GM23338 (cell line): ENCODE data around the gene TAF4. TPM values are rescaled to one million over a fixed set of nuclear protein-coding genes. Genes with fewer than 3 reads are reported as not detected.

Source experiments
- ATAC-seq: fragments of 200-7000 bp; cut with Tn5 transposase; 3 replicates; pipeline ENCODE4 v1.9.1; 2020
- DNase-seq: peaks from one replicate; pipeline ENCODE4 v3.0.0-alpha.2; 2015; ENCODE audit warnings: low spot score
- H2AFZ ChIP-seq: fragments of 200-600 bp; sonication (generic); 2 replicates; pipeline ENCODE4 v1.8.0; 2016; ENCODE audit warnings: antibody characterized with exemption, mild to moderate bottlenecking, moderate library complexity
- H3F3A ChIP-seq: fragments of 200-600 bp; sonication (generic); replicated peaks from 2 replicates; pipeline ENCODE4 v1.8.0; 2017; ENCODE audit warnings: antibody characterized with exemption, mixed run types, low read depth
- H3K27ac ChIP-seq: fragments of 200-600 bp; sonication (generic); 2 replicates; pipeline ENCODE4 v1.6.1; 2016; ENCODE audit warnings: low read depth
- H3K27me3 ChIP-seq: fragments of 200-600 bp; sonication (generic); 2 replicates; pipeline ENCODE4 v1.8.0; 2016; ENCODE audit warnings: mild to moderate bottlenecking, mixed run types, moderate library complexity; ENCODE audit not compliant: insufficient read depth
- H3K36me3 ChIP-seq: fragments of 200-600 bp; sonication (generic); 2 replicates; pipeline ENCODE4 v1.8.0; 2016; ENCODE audit warnings: mild to moderate bottlenecking; ENCODE audit not compliant: insufficient read depth
- H3K4me1 ChIP-seq: fragments of 200-600 bp; sonication (generic); 2 replicates; pipeline ENCODE4 v1.8.0; 2016; ENCODE audit warnings: mild to moderate bottlenecking, moderate library complexity; ENCODE audit not compliant: insufficient read depth
- H3K4me2 ChIP-seq: fragments of 200-600 bp; sonication (generic); 2 replicates; pipeline ENCODE4 v1.7.1; 2017; ENCODE audit warnings: mixed run types
- H3K4me3 ChIP-seq: fragments of 200-600 bp; sonication (generic); 2 replicates; pipeline ENCODE4 v1.6.1; 2016; ENCODE audit warnings: mixed run types
- H3K79me2 ChIP-seq: fragments of 200-600 bp; sonication (generic); replicated peaks from 2 replicates; pipeline ENCODE4 v1.8.0; 2017; ENCODE audit warnings: mild to moderate bottlenecking; ENCODE audit not compliant: insufficient read depth
- H3K9me2 ChIP-seq: fragments of 200-600 bp; sonication (generic); 2 replicates; pipeline ENCODE4 v1.8.0; 2017; ENCODE audit not compliant: insufficient read depth
- H4K20me1 ChIP-seq: fragments of 200-600 bp; sonication (generic); replicated peaks from 2 replicates; pipeline ENCODE4 v1.8.0; 2017; ENCODE audit warnings: mild to moderate bottlenecking; ENCODE audit not compliant: insufficient read depth
- H3K27ac Mint-ChIP-seq: 2 replicates; pipeline ENCODE4 v1.8.0; 2020; ENCODE audit warnings: inconsistent platforms, mild to moderate bottlenecking, moderate library complexity, mixed read lengths
- H3K27me3 Mint-ChIP-seq: 3 replicates; pipeline ENCODE4 v1.8.0; 2022; ENCODE audit warnings: low read depth, mild to moderate bottlenecking, moderate library complexity, mixed read lengths, inconsistent platforms; ENCODE audit not compliant: insufficient read depth, poor library complexity
- H3K36me3 Mint-ChIP-seq: 3 replicates; pipeline ENCODE4 v1.8.0; 2021; ENCODE audit warnings: low read depth, mild to moderate bottlenecking, inconsistent platforms, moderate library complexity, mixed read lengths
- H3K4me1 Mint-ChIP-seq: 3 replicates; pipeline ENCODE4 v1.8.0; 2020; ENCODE audit warnings: mild to moderate bottlenecking, inconsistent platforms, mixed read lengths
- H3K4me3 Mint-ChIP-seq: 3 replicates; pipeline ENCODE4 v1.8.0; 2021; ENCODE audit warnings: moderate library complexity, mild to moderate bottlenecking, inconsistent platforms, mixed read lengths
- H3K9me3 Mint-ChIP-seq: 3 replicates; pipeline ENCODE4 v1.8.0; 2020; ENCODE audit warnings: moderate library complexity, mild to moderate bottlenecking, inconsistent platforms, mixed read lengths
- CREB1 ChIP-seq: fragments of 250-450 bp; sonication (Bioruptor Pico); IDR thresholded peaks from 2 replicates; pipeline ENCODE4 v1.5.0; 2020; ENCODE audit warnings: low read depth, mild to moderate bottlenecking, moderate library complexity
- EZH2 ChIP-seq: fragments of 200-600 bp; sonication (generic); IDR thresholded peaks from one replicate; pipeline ENCODE4 v1.8.0; 2017; ENCODE audit warnings: antibody characterized with exemption, mild to moderate bottlenecking, low read depth; ENCODE audit not compliant: unreplicated experiment
- EZH2phosphoT487 ChIP-seq: fragments of 200-600 bp; sonication (generic); IDR thresholded peaks from one replicate; pipeline ENCODE4 v1.8.1; 2018; ENCODE audit warnings: antibody characterized with exemption; ENCODE audit not compliant: unreplicated experiment
- JUNB ChIP-seq: IDR thresholded peaks from one replicate; pipeline ENCODE4 v1.6.1; 2016; ENCODE audit warnings: antibody characterized with exemption; ENCODE audit not compliant: unreplicated experiment
- NANOG ChIP-seq: IDR thresholded peaks from 2 replicates; pipeline ENCODE4 v1.6.1; 2016; ENCODE audit warnings: antibody characterized with exemption, borderline replicate concordance
- POLR2AphosphoS5 ChIP-seq: IDR thresholded peaks from 2 replicates; pipeline ENCODE4 v1.6.1; 2016; ENCODE audit warnings: antibody characterized with exemption, low read depth
- ZNF114 ChIP-seq: fragments of 250-450 bp; sonication (Bioruptor Pico); IDR thresholded peaks from 2 replicates; pipeline ENCODE4 v1.5.0; 2020; ENCODE audit warnings: mild to moderate bottlenecking, moderate library complexity
- ZNF331 ChIP-seq: fragments of 250-450 bp; sonication (Bioruptor Pico); IDR thresholded peaks from 2 replicates; pipeline ENCODE4 v1.5.0; 2020; ENCODE audit warnings: low read depth, mild to moderate bottlenecking, moderate library complexity
- polyA plus RNA-seq: library from polyadenylated mRNA; unstranded; fragments of >200 nt; fragmentation: Nextera tagmentation; extraction: Ambion mirVana; gene quantifications from 2 replicates; pipeline ENCODE4 v1.2.1, GENCODE V29; 2016
- total RNA-seq: library from RNA; depleted of rRNA; stranded (reverse); fragments of >200 nt; shearing (Covaris generic); gene quantifications from 2 replicates; pipeline ENCODE4 v1.2.3, GENCODE V29; 2014
- TF ChIP-seq, protein P1 (sequence below): IDR thresholded peaks from 2 replicates; pipeline ENCODE4 v1.6.1; 2016; ENCODE audit warnings: antibody characterized with exemption
- TF ChIP-seq, protein P2 (sequence below), 2 experiments: fragments of 200-600 bp in 1 of 2; sonication (generic) in 1 of 2; conservative IDR thresholded peaks; 2 replicates each; pipeline versions ENCODE4 v1.5.1 to v1.6.1; 2016 to 2017; ENCODE audit warnings: antibody characterized with exemption in 2 of 2, low read depth in 2 of 2, mild to moderate bottlenecking in 2 of 2, moderate library complexity in 1 of 2
- TF ChIP-seq, protein P3 (sequence below): fragments of 250-450 bp; sonication (Bioruptor Pico); IDR thresholded peaks from 2 replicates; pipeline ENCODE4 v1.5.0; 2020; ENCODE audit warnings: mild to moderate bottlenecking, moderate library complexity

Gene TAF4
- total and polyA plus RNA-seq, 2 experiments from 2014 or later: 7.2 to 60.0 TPM

DNA sequence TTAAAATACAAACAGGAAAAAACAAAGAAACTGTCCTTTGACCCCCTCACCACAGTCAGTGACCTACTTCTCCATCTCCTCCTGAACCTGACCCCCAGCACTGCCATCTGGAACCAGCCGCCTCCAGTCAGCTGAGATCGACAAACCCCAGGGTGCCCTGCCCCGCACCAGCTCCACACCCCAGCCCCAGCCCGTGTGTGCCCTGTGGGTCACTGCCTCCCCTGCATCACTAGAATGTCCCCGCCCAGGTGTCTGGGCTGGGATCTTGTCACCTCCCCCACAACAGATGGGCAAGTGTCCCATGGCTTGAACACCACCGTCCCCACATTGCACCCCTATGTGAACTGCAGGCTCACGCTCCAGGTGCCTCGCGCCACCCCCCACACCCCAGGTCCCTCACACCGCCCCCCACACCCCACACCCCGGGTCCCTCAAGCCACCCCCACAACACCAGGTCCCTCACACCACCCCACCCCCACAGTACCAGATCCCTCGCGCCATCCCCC, 13.3 kb downstream of the TAF4 start:
- peaks cover 26% of the 10 kb centered on the region for H3K36me3 Mint-ChIP-seq
- H3K27me3 ChIP-seq: no peaks in the 10 kb centered on the region
- TF ChIP-seq, protein P1, sequence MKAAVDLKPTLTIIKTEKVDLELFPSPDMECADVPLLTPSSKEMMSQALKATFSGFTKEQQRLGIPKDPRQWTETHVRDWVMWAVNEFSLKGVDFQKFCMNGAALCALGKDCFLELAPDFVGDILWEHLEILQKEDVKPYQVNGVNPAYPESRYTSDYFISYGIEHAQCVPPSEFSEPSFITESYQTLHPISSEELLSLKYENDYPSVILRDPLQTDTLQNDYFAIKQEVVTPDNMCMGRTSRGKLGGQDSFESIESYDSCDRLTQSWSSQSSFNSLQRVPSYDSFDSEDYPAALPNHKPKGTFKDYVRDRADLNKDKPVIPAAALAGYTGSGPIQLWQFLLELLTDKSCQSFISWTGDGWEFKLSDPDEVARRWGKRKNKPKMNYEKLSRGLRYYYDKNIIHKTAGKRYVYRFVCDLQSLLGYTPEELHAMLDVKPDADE: no peak
- no peak for TF ChIP-seq POLR2AphosphoS5
- no peak overlapping the region for H3K4me3 ChIP-seq
- peaks cover 2% of the 10 kb centered on the region; the same call in 2 of the 3 replicates for H3K9me3 Mint-ChIP-seq
- H3K9me2 ChIP-seq: no peaks in the 10 kb centered on the region
- H4K20me1 ChIP-seq: peaks cover 58% of the 10 kb centered on the region
- H2AFZ ChIP-seq: no peak overlapping the region
- H3F3A ChIP-seq: no peaks in the 10 kb centered on the region
- no peak overlapping the region for H3K27ac ChIP-seq
- H3K27me3 Mint-ChIP-seq: peaks cover 22% of the 10 kb centered on the region
- peaks cover 5% of the 10 kb centered on the region for H3K4me1 ChIP-seq
- no peak overlapping the region for H3K4me3 Mint-ChIP-seq
- H3K36me3 ChIP-seq: no peaks in the 10 kb centered on the region
- peaks cover 99% of the 10 kb centered on the region for H3K79me2 ChIP-seq
- H3K27ac Mint-ChIP-seq: no peak overlapping the region; the same call in 1 of the 2 replicates
- H3K4me2 ChIP-seq: no peak overlapping the region
- DNase-seq (no peak), ATAC-seq (no peak)
- H3K4me1 Mint-ChIP-seq: peaks cover 34% of the 10 kb centered on the region

DNA sequence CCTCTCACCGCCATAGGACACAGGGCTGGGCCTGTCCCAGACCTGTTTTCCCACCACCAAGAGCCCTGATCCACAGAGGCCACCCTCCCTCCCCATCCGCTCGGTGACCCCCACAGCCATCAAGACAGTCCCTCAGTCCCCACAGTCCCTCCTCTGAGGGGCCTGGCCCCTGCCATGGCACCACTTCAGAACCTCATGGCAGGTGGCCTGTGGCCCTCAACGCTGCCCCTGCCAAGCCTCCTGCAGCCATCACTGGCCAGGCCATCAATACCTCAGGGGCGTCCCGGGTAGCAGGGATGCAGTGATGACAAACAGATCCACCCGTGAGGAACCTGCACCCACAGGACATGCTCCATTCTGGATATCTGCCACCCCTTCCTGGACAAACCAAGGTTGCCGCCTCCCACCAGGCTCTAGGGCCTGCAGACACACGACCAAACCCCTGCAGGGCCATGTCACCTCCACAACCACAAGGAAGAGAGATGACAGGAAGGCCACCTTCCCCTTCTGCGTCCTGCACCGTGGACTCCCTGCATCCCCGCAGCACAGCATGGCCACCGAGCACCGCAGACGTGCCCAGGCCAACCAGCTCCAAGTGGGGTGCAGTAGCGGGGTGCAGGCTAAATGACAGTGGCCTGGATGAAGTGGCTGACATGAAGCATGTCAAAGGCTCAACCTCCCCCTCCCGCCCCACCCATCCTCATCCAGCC, 14.0 kb downstream of the TAF4 start:
- DNase-seq: no peak
- Histone ChIP-seq H4K20me1 (peaks cover 59% of the 10 kb centered on the region), H3K4me2 (no peak overlapping the region), H3F3A (no peaks in the 10 kb centered on the region), H3K4me3 (no peak overlapping the region), H2AFZ (no peak overlapping the region), H3K27ac (no peak overlapping the region), H3K79me2 (peaks cover 99% of the 10 kb centered on the region), H3K27me3 (no peaks in the 10 kb centered on the region), H3K4me1 (peaks cover 9% of the 10 kb centered on the region), H3K9me2 (no peaks in the 10 kb centered on the region), H3K36me3 (no peaks in the 10 kb centered on the region)
- Mint-ChIP-seq H3K4me3 (no peak overlapping the region), H3K27me3 (peaks cover 22% of the 10 kb centered on the region), H3K36me3 (peaks cover 26% of the 10 kb centered on the region), H3K9me3 (peaks cover 2% of the 10 kb centered on the region; the same call in 2 of the 3 replicates), H3K27ac (peak overlapping the region; percentile 48; the same call in 1 of the 2 replicates), H3K4me1 (peaks cover 41% of the 10 kb centered on the region)
- no peak for ATAC-seq
- no peak for TF ChIP-seq POLR2AphosphoS5
- no peak for TF ChIP-seq EZH2phosphoT487
- TF ChIP-seq EZH2: no peak
- TF ChIP-seq JUNB: no peak
- TF ChIP-seq, protein P2, sequence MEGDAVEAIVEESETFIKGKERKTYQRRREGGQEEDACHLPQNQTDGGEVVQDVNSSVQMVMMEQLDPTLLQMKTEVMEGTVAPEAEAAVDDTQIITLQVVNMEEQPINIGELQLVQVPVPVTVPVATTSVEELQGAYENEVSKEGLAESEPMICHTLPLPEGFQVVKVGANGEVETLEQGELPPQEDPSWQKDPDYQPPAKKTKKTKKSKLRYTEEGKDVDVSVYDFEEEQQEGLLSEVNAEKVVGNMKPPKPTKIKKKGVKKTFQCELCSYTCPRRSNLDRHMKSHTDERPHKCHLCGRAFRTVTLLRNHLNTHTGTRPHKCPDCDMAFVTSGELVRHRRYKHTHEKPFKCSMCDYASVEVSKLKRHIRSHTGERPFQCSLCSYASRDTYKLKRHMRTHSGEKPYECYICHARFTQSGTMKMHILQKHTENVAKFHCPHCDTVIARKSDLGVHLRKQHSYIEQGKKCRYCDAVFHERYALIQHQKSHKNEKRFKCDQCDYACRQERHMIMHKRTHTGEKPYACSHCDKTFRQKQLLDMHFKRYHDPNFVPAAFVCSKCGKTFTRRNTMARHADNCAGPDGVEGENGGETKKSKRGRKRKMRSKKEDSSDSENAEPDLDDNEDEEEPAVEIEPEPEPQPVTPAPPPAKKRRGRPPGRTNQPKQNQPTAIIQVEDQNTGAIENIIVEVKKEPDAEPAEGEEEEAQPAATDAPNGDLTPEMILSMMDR (conservative IDR thresholded peaks at IDR 0.05; ENCODE audit: low read depth in 2 of 2): no peak
- TF ChIP-seq CREB1 (CRISPR knock-in tag): no peak
- no peak for TF ChIP-seq ZNF114
- TF ChIP-seq, protein P3, sequence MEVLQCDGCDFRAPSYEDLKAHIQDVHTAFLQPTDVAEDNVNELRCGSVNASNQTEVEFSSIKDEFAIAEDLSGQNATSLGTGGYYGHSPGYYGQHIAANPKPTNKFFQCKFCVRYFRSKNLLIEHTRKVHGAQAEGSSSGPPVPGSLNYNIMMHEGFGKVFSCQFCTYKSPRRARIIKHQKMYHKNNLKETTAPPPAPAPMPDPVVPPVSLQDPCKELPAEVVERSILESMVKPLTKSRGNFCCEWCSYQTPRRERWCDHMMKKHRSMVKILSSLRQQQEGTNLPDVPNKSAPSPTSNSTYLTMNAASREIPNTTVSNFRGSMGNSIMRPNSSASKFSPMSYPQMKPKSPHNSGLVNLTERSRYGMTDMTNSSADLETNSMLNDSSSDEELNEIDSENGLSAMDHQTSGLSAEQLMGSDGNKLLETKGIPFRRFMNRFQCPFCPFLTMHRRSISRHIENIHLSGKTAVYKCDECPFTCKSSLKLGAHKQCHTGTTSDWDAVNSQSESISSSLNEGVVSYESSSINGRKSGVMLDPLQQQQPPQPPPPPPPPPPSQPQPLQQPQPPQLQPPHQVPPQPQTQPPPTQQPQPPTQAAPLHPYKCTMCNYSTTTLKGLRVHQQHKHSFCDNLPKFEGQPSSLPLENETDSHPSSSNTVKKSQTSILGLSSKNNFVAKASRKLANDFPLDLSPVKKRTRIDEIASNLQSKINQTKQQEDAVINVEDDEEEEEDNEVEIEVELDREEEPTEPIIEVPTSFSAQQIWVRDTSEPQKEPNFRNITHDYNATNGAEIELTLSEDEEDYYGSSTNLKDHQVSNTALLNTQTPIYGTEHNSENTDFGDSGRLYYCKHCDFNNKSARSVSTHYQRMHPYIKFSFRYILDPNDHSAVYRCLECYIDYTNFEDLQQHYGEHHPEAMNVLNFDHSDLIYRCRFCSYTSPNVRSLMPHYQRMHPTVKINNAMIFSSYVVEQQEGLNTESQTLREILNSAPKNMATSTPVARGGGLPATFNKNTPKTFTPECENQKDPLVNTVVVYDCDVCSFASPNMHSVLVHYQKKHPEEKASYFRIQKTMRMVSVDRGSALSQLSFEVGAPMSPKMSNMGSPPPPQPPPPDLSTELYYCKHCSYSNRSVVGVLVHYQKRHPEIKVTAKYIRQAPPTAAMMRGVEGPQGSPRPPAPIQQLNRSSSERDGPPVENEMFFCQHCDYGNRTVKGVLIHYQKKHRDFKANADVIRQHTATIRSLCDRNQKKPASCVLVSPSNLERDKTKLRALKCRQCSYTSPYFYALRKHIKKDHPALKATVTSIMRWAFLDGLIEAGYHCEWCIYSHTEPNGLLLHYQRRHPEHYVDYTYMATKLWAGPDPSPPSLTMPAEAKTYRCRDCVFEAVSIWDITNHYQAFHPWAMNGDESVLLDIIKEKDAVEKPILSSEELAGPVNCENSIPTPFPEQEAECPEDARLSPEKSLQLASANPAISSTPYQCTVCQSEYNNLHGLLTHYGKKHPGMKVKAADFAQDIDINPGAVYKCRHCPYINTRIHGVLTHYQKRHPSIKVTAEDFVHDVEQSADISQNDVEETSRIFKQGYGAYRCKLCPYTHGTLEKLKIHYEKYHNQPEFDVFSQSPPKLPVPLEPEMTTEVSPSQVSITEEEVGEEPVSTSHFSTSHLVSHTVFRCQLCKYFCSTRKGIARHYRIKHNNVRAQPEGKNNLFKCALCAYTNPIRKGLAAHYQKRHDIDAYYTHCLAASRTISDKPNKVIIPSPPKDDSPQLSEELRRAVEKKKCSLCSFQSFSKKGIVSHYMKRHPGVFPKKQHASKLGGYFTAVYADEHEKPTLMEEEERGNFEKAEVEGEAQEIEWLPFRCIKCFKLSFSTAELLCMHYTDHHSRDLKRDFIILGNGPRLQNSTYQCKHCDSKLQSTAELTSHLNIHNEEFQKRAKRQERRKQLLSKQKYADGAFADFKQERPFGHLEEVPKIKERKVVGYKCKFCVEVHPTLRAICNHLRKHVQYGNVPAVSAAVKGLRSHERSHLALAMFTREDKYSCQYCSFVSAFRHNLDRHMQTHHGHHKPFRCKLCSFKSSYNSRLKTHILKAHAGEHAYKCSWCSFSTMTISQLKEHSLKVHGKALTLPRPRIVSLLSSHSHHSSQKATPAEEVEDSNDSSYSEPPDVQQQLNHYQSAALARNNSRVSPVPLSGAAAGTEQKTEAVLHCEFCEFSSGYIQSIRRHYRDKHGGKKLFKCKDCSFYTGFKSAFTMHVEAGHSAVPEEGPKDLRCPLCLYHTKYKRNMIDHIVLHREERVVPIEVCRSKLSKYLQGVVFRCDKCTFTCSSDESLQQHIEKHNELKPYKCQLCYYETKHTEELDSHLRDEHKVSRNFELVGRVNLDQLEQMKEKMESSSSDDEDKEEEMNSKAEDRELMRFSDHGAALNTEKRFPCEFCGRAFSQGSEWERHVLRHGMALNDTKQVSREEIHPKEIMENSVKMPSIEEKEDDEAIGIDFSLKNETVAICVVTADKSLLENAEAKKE (CRISPR knock-in tag): no peak
- TF ChIP-seq NANOG: no peak
- TF ChIP-seq ZNF331 (CRISPR knock-in tag): no peak
